SH-SY5Y (cell line): ENCODE results near the gene DPP10.

ENCODE experiments used
- GATA2 ChIP-seq: IDR thresholded peaks from 2 replicates; pipeline ENCODE4 v1.6.1; 2011; ENCODE audit warnings: mild to moderate bottlenecking, low read depth, low read length
- GATA3 ChIP-seq: IDR thresholded peaks from 2 replicates; pipeline ENCODE4 v1.6.1; 2011; ENCODE audit warnings: low read depth, mild to moderate bottlenecking, low read length, moderate library complexity

GRCh38 chr2:114769991-114770390 is 327.6 kb downstream of the DPP10 start:
- TF ChIP-seq GATA2 (no peak), GATA3 (no peak)
